Measurements from ENCODE around the gene MCF2.
"Not testable (repeated sequence)": the region's sequence is repeated elsewhere in the genome, so short reads cannot be mapped to it uniquely, and the experiment has no call there.

MCF2 gene, protein sequence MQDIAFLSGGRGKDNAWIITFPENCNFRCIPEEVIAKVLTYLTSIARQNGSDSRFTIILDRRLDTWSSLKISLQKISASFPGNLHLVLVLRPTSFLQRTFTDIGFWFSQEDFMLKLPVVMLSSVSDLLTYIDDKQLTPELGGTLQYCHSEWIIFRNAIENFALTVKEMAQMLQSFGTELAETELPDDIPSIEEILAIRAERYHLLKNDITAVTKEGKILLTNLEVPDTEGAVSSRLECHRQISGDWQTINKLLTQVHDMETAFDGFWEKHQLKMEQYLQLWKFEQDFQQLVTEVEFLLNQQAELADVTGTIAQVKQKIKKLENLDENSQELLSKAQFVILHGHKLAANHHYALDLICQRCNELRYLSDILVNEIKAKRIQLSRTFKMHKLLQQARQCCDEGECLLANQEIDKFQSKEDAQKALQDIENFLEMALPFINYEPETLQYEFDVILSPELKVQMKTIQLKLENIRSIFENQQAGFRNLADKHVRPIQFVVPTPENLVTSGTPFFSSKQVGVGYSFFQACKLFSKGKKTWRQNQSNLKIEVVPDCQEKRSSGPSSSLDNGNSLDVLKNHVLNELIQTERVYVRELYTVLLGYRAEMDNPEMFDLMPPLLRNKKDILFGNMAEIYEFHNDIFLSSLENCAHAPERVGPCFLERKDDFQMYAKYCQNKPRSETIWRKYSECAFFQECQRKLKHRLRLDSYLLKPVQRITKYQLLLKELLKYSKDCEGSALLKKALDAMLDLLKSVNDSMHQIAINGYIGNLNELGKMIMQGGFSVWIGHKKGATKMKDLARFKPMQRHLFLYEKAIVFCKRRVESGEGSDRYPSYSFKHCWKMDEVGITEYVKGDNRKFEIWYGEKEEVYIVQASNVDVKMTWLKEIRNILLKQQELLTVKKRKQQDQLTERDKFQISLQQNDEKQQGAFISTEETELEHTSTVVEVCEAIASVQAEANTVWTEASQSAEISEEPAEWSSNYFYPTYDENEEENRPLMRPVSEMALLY

DNA sequence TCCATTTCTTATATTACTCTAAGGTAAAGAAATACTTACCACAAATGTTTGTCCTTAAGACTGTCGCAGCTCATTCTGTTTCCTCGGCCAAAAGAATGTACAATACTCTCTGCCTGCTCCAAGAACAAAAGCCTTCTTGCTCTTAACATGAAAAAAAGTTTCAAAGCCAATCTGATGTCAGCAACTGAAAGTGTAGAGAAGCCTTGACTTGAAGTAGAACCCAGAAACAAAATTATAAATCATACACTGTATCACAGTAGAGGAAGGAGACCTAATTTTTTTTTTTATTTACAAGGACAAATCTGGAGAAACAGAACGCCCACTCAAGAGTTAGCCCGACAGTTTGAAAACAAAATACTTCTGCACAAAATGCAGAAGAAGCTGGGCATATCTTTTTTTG lies at the start of gene MCF2:
Gene MCF2 (minus strand): TSS at position 101 of the 400 bp plus-strand sequence. CDS start 56,423 bp downstream, outside the sequence.
- no peak for FAIRE-seq

- no peak for FAIRE-seq
These were observed 43.1 kb upstream of the MCF2 start for GRCh38 chrX:139751053-139751452.

DNA sequence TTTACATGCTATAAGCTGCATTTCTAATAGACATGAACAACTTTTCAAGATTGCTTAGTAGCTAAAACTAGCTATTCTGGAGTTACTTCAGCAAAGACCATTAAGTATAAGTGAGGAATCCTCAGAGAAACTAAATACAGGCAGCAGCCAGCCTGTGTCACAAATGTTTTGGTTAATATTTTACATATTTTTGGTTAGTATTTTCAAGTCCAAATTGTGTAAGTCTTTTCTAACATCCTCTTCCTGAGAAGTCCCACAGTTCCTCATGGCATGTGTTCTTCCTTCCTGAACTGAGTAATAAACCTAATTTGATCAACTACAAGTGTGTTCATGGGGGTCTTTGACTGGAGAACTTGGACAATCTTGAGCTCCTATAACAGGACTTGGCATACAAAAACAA lies 42.4 kb upstream of the MCF2 start:
- no peak for FAIRE-seq

DNA sequence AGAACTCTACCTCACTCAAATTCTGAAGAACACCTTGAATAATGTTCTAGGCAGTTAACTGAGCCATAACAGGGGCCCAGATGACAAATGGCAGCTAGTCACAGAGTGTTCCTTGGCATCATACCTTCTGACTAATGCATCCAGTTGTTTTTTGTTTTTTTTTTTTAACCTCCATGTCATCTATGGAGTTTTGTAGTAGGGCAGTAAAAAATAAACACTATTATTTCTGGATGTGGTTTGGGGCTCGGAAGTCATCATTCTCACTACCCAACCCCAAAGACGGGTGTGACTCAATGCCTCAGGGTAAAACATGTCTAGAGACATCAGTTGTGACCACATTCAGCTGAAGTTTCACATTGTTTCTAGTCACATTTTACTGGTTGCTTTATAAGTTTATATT lies 31.2 kb upstream of the MCF2 start:
- FAIRE-seq = no peak

DNA sequence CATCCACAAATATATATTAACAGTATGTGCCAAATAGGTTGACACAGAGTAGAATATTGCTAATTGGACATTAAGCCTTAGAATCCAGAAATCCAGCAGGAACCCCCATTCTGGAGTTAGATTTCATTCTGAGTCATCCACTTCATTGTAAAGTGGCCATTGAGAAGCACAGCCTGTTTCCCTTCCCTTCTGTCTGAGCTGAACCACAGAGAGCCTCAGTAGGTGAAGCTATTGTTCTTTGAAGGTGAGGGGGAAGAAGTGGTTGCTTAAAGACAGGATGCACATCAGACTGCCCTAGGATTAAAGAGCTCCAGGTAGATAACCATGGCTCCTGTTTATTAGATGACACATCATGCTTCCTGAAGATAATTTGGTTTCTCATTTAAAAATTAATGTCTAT lies 30.6 kb upstream of the MCF2 start:
- no peak for FAIRE-seq

- no peak for FAIRE-seq
These were observed 28.2 kb upstream of the MCF2 start for GRCh38 chrX:139736151-139736550.

DNA sequence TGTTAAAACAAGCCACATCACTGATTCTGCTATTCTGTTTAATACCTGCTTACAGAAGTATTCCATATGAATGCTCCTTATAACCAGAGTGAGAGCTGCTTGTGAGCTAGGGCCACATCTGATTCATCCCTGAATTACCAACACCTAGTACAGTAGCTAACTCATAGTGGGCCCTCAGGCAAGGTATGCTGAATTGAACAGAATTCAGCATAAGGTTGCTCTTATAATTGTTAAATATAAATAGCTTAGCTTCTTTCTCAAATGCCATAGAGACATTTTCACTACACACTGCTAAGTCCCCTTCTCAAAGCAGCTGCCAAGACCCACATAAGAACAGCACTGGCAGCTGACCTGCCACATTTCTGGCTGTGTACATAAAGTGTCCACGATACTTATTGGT lies 27.0 kb upstream of the MCF2 start:
- no peak for FAIRE-seq

DNA sequence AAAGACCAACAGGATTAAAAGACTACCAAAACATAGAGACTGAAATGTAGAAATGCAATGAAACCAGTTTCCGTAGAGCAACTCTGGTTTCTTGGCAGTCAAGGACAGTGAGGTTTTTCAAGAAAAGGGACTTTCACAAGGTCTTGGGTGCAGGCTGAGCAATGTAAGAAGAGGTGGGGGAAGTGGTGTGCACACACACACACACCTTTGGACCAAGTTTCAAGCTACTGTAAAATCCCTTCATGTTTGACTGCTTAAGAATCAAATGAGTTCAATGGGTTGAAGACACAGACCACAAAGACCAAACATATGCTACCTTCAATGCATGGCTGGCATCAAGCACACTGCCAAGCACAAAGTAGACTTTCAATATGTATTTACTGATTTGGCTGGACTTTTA lies 17.8 kb upstream of the MCF2 start:
- no peak for FAIRE-seq

DNA sequence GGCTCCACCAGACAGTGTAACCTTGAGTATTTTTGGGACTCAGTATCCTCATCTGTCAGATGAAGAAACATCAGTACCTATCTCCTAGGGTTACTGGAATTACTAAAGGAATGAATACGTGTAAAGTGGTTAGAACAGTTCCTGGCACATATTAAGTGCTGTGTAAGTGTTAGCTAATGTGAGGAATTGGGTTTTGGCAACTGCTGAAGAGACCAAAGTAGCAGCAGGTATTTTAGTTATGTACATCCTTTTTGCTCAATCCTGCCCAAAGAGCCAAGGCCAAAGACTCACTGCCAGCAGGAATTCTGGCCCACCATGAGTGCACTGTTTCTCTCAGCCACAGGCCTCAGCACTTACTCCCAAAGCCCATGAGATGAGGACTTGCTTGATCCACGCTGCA lies 16.7 kb upstream of the MCF2 start:
- FAIRE-seq = no peak

DNA sequence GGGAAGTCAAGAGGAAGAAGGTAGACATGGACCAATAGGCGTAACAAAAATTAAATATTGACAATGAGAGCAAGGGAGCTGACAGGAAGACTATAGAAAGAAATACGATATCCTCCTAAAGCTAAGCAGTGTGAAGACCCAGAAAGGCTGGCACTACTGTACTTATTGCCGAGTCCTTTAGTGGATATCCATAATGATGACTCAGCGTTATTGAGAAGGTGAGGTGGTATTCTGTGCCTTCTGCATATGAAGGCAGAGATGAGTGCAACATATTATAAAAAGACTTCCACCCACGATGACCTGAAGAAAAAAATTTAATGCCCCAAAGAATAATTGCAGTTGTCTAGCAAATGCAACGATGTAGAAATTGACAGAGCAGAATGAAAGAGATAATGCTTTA lies 13.0 kb upstream of the MCF2 start:
- FAIRE-seq = no peak

DNA sequence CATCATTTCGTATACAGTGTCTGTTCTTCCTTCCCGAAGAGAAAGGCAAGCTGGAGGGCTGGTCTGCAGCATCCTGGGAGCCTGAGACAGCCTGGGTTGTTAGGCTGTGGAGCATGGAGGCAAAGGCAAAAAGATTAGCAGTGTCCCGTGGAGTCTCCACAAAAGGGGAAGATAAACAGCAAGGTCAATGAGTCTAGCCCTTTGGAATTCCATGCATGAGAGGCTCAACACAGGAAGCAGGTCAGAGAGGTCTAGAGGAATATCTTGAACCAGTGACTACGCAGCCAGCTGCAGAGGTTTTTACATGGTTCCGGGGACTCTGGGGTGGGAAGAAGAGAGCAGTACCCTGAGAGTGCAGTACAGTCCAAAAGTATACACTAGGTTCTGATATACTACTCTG lies 12.2 kb upstream of the MCF2 start:
- FAIRE-seq = no peak

GRCh38 chrX:139702658-139703057 lies 5.3 kb downstream of the MCF2 start:
- no peak for FAIRE-seq

GRCh38 chrX:139692908-139693307 lies 15.1 kb downstream of the MCF2 start:
- no peak for FAIRE-seq

DNA sequence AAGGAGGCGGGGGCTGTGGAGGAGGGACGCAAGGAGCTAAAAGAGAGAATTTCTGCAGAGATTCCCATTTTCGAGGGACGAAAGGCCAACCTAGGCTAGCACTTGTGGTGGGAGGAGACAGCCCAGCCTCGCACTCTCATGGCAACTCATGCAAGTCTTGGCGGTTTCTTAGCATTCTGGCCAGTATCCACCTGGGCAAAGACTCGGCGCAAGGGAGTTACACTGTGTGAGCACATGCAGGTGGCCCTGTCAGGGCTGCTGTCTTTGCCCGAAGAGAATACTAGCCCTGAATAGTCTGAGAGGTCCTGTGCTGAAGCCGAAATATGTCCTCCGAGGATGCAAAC lies 15.5 kb downstream of the MCF2 start:
- no peak for FAIRE-seq

DNA sequence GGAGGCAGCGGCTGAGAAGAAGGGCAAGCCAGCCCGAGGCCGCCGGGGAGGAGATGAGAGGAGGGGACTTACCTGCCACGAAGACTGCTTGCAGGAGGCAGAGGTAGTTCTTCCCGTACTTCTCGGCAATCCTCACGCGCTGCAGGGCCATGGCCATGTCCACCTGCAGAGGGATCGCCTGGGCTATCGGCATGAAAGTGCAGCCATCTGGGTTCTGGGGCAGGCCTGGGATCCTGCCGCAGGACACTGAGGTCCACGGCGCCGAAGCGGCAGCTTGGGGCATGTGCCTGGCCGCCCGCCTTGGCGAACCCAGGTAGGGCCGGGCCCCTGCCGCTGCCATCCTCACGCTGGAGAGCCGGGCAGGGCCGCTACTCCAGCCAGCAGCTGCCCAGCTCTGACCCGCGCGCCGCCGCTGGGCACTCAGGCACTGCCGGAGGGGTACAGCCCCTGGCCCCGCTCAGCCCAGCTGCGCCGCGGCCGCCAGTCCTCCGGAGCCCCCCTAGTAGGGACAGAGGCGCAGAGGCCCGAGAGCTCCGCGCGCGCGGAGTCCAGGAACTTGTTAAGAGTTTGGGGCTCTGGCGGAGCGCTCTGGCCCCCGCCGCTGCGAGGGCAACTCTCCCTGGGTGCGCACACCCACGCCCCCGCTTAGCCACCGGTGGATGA lies 16.0 kb downstream of the MCF2 start:
- no peak for FAIRE-seq

GRCh38 chrX:139691493-139691842 lies 16.5 kb downstream of the MCF2 start:
- no peak for FAIRE-seq

- not testable (repeated sequence) for FAIRE-seq
These were observed 22.8 kb downstream of the MCF2 start for GRCh38 chrX:139685175-139685574.

DNA sequence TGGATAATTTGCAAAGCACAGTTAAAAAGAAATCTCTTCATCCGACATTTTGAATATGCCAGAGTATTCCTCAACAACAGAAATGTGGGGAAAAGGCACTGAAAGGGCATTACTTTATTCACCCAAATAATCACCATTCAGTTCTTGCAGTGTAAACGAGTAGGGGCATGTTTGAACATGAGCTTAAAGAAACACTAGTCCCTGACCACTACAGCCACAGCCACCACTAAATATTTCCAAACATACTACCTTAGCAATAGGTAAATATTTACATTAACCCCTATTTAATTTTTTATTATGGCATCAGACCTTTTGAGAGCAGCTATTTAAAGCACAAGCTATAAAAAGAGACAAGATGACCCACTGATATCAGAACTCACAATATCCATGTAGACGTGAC lies 27.6 kb downstream of the MCF2 start:
- no peak for FAIRE-seq

DNA sequence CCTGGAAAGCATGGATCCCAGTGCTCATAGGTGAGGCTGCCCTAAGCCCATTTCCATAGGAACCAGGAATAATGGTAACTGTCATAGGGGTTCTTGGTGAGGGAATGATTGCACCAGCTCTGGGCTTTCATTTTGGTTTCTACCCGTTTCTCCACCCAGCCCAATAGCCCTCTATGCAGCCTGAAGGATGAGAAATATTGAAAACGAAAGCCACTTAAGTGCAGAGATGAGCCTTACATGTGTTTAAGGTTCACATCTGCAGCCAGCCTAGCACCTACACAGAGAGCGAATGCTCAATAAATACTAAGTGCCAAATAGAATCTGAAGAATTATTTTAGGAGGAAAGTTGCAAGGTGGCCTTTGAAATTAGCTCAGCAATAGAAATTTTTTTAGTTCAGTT lies 60.4 kb downstream of the MCF2 start:
- FAIRE-seq = no peak

- no peak for FAIRE-seq
These were observed 65.6 kb downstream of the MCF2 start for GRCh38 chrX:139642241-139642927.

- FAIRE-seq = no peak
These were observed 67.7 kb downstream of the MCF2 start for GRCh38 chrX:139640259-139640658.

DNA sequence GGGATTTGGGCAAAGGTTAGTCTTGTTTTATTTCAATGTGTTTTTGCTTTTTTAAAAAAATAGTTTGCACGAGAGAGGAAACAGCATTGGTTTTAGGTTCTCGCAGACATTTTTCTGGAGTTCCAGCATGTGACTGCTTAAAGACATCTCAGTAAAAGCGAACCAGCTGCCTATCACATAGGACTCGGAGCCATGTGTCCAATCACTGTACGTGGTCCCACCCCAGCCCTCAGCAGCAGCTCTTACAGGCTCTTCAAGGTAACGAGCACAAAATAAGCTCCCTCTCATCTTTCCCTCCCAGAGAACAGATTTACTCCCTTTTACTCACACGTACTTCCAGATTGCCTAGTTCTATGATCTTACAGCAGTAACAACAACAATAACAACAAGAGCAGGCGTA lies 68.7 kb downstream of the MCF2 start:
- no peak for FAIRE-seq

DNA sequence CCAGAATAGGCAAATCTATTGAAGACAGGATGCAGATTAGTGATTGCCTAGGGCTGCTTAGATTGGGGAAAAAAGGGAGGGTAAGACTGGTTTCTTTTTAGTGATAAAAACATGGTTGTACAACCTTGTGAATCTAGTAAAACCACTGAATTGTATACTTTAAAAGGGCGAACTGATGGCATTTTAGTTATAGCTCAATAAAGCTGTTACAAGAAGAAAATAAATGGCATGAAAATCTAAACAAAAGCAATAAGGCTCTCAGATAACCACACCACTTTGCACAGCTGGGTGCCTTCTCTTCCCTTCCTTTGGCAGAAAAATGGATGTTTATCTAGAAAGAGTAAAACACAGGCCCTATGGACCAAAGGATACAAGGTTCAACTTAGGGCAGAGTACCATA lies 107.9 kb downstream of the MCF2 start:
- FAIRE-seq = no peak
